Airway epithelial cell (primary cell): ENCODE measurements around the gene FAM3A. TPM values are rescaled to one million over a fixed set of nuclear protein-coding genes. Genes with fewer than 3 reads are reported as not detected.

ENCODE experiments used
- total RNA-seq: library from RNA; depleted of rRNA; stranded (reverse); fragments of >200 nt; gene quantifications from 2 replicates; pipeline ENCODE4 v1.2.3, GENCODE V29; 2015

FAM3A gene, protein sequence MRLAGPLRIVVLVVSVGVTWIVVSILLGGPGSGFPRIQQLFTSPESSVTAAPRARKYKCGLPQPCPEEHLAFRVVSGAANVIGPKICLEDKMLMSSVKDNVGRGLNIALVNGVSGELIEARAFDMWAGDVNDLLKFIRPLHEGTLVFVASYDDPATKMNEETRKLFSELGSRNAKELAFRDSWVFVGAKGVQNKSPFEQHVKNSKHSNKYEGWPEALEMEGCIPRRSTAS
- 43.7 and 48.7 TPM in 2 replicates for total RNA-seq

DNA sequence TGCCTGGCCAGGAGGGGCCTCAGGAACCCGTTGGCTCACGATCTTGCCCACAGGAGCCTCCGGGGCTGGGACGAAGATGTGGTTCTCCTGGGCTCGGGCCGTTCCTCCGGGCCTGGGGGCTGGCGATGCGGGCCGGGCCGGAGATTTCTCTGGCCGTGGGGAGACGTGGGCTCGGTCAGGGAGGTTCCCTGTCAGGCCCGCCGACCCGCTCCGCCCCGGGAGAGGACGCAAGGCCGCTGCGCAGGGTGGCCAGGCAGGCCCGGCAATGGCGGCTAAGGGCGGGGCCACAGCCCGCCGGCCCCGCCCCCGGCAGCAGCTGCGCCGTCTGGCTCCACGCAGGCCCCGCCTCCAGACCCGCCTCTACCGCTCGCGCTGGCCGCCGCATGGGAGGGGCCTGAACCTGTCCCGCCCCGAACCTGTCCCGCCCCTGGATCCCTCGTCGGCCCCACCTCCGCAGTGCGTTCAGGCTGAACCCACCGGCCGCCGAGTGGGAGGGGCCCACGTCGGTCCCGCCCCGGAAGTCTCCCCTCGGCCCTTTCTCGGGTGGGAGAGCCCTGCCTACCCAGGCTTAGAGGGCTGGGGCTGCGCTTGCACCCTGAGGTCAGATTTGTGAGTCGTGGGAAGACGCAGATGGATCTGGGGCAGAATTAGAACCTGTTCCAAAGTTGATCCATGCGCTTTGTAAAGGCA is at the start of gene FAM3A:
FAM3A (minus strand) TSS at position 267 of the 690 bp plus-strand sequence. CDS start 460 bp downstream, outside the sequence.

GRCh38 chrX:154547245-154548027 is 31.4 kb upstream of the FAM3A start, which contains the start of gene IKBKG:
TSS of gene IKBKG (plus strand) at chrX:154547620. CDS start at chrX:154552003, 4,383 bp downstream.

DNA sequence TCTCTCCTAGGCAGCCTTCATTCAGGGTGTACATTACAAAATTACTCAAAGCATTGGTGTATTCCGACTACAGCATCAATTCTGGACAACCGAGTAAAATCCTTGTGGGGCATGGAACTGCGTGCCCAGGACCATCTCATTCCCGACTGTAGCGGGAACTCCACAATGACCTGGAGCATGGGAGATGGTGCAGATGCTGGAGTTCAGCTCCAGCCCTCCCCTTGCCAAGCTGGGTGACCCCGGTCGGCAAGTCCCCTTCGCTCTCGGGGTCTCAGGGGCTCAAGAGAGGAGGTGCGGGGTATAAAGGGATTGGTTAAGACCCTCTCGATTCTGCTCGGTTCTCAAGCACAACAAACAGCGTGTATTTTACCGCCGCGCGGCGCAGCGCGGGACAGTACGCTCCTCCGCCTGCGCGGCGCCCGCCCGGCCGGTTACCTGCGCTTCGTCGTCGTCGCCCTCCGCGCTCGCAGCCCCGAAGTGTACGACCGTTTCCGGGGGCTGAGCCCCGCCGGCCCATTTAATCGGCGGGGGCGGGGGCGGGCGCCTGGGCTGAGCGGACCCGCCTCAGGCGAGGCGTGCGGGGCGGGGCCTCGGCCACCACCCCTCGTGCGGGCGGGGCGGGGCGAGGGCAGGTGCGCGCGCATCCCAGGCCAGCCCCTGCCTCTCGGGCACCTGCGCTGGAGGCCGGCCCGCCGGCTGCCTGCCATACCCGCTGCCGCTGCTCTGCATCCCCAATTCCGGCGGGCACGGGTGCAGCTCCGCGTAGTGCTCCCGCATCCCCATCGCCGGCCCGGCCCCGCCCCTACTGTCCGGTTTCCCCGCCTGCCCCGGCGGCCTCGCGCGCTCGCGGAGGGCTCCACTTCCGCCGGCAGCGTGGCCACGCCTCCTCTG is 30.6 kb upstream of the FAM3A start, which contains the start of gene G6PD:
G6PD (minus strand) TSS at position 493 of the 891 bp plus-strand sequence. CDS start 691 bp downstream, outside the sequence.

GRCh38 chrX:154490414-154491083 is 25.5 kb downstream of the FAM3A start, which contains the start of gene SLC10A3:
TSS of gene SLC10A3 (minus strand) at chrX:154490629. CDS start at chrX:154488940, 1,689 bp downstream.

DNA sequence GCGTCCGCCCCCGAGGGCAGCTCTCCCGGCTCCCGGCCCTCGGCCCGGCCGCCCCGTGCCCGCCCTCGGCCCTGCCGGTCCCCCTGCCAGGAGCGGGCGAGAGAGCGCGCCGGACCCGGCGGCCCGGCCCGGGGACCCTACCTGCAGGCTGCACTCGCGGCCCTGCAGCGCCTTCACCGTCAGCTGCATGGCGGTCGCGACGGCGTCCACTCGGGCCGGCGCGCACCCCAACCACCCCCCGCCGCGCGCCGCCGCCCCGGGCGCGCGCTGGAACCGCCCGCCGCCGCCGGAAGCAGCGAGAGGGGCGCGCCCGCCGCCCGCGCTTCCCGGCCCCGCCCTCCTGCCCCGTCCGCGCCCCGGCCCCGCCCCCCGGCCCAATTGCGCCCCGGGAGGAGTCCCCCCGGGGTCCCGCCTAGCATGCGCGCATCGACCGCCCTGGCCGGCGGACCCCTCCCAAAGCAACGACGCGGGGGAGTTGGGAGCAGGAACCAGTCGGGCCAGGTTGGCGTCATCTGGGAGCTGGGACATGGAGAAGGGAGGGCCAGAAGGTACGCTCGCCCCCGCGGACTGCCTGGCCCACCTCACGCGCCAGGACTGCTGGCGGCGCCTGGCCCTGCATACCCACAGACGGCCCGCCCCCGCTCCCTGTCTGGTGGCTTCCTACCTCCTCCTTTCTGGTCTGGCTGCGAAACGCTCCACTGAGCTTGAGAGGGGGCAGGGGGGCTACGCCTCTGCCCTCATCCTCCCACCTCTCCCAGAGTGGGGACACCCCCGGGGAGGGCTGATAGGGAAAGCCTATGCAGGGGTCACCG is 29.4 kb downstream of the FAM3A start, which contains the start of gene UBL4A:
UBL4A (minus strand) TSS at position 220 of the 812 bp plus-strand sequence; CDS start at position 189, 31 bp downstream.

GRCh38 chrX:154478728-154479622 is 37.1 kb downstream of the FAM3A start, which contains the start of gene LAGE3:
TSS of gene LAGE3 (minus strand) at chrX:154479281. CDS start at chrX:154478915, 366 bp downstream.

DNA sequence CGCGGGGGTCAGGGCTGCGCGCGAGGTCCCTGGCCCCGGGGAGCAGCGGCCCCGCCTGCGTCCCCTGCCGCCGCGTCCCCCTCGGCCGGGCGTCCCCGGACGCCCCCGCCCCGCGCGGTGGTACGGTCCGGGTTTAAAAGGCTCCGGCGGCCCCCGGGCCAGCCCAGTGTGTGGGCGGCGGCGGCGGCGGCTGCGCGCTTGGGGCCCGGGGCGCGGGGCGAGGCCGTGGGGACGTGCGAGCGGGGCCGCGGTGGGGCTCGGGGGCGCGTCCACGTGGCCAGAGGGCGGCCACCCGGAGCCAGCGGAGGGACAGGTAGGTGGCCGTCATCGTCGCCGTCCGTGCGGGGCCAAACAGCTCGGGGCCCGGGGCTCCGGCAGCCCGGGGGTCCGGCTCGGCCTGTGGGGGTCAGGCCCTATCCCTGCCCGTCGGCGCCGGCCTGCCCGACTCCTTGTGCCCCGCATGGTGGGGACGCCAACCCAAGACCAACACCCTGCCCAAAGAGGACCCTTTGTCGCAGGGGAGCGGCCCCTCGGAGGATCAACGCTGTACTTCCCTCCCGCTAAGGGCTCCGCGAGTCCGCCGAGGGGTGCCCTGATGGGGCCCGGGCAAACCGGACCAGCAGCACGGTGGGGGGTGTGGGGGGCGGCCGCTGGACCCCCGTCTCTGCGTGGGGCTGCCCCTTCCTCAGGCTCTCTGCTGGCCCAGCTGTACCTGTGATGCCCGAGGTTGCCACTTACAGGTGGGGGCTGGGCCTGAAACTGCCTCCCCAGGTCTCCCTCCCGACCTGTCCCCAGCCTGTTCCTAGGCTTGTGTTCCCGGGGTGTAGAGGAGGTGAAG is 57.7 kb downstream of the FAM3A start, which contains the start of gene PLXNA3:
PLXNA3 (plus strand) TSS at position 166 of the 838 bp plus-strand sequence. CDS start 1,903 bp downstream, outside the sequence.

Other genes with a start within 250 kb of the FAM3A start
- gene TEX28, start 221.1 kb downstream of the FAM3A start, total RNA-seq = not detected in 2 replicates
- gene TKTL1, start 220.4 kb downstream of the FAM3A start, total RNA-seq = not detected in 2 replicates
- 1,129 and 1,478 TPM in 2 replicates for gene FLNA, start 141.6 kb downstream of the FAM3A start, total RNA-seq
- 50.6 and 72.9 TPM in 2 replicates for gene EMD, start 136.9 kb downstream of the FAM3A start, total RNA-seq
- 4,888 and 5,415 TPM in 2 replicates for gene RPL10, start 117.9 kb downstream of the FAM3A start, total RNA-seq
- gene DNASE1L1, start 107.0 kb downstream of the FAM3A start, total RNA-seq = 30.2 and 32.3 TPM in 2 replicates
- 27.9 and 32.9 TPM in 2 replicates for gene TAFAZZIN, start 104.7 kb downstream of the FAM3A start, total RNA-seq
- gene ATP6AP1, start 87.6 kb downstream of the FAM3A start, total RNA-seq = 37.4 and 39.4 TPM in 2 replicates
- 59.5 and 89.4 TPM in 2 replicates for gene GDI1, start 79.1 kb downstream of the FAM3A start, total RNA-seq
- 29.0 and 30.7 TPM in 2 replicates for gene FAM50A, start 72.1 kb downstream of the FAM3A start, total RNA-seq
- 4.4 and 16.2 TPM in 2 replicates for gene PLXNA3, start 58.0 kb downstream of the FAM3A start, total RNA-seq
- gene LAGE3, start 37.0 kb downstream of the FAM3A start, total RNA-seq = 50.3 and 51.3 TPM in 2 replicates
- gene UBL4A, start 29.6 kb downstream of the FAM3A start, total RNA-seq = 46.0 and 50.6 TPM in 2 replicates
- 27.4 and 40.8 TPM in 2 replicates for gene SLC10A3, start 25.6 kb downstream of the FAM3A start, total RNA-seq
- gene G6PD, start 30.6 kb upstream of the FAM3A start, total RNA-seq = 97.4 and 109 TPM in 2 replicates
- 8.9 and 9.7 TPM in 2 replicates for gene IKBKG, start 31.4 kb upstream of the FAM3A start, total RNA-seq
- not detected in 2 replicates for gene CTAG1A, start 68.9 kb upstream of the FAM3A start, total RNA-seq
- gene CTAG1B, start 103.0 kb upstream of the FAM3A start, total RNA-seq = not detected in 2 replicates
- not detected in 2 replicates for gene CTAG2, start 137.3 kb upstream of the FAM3A start, total RNA-seq
- gene GAB3, start 234.8 kb upstream of the FAM3A start, total RNA-seq = not detected in 2 replicates
- 57.5 and 78.6 TPM in 2 replicates for gene DKC1, start 246.6 kb upstream of the FAM3A start, total RNA-seq